B cell (primary cell): Measurements from ENCODE around the gene CEBPZOS. TPM values are rescaled to one million over a fixed set of nuclear protein-coding genes. Genes with fewer than 3 reads are reported as not detected.

ENCODE experiments used
- ATAC-seq: fragments of 200-7000 bp; cut with Tn5 transposase; one replicate; pipeline ENCODE4 v1.10.0; 2021; ENCODE audit warnings: low read depth, mild to moderate bottlenecking, moderate number of reproducible peaks, moderate library complexity
- CTCF ChIA-PET: fragments of 350-600 bp; sonication (Branson Sonifier 250); formaldehyde crosslinking; loops from one replicate; lab custom pipeline; 2021; ENCODE audit warnings: antibody characterized with exemption, inconsistent platforms; lab: Charles Lee
- POLR2A ChIA-PET: fragments of 350-600 bp; sonication (Branson Sonifier 250); formaldehyde crosslinking; loops from one replicate; lab custom pipeline; 2021; ENCODE audit warnings: antibody characterized with exemption; lab: Charles Lee
- DNase-seq: peaks from one replicate; pipeline ENCODE4 v3.0.0; 2013
- H2AFZ ChIP-seq: 2 replicates; pipeline ENCODE4 v1.6.1; 2012; ENCODE audit warnings: mild to moderate bottlenecking, low read depth, low read length; ENCODE audit not compliant: insufficient read depth, poor library complexity, severe bottlenecking
- H3K27ac ChIP-seq, 2 donors: 1 replicate in 1 of 2; 2 replicates in 1 of 2; pipeline ENCODE4 v1.5.1; 2012 to 2013; ENCODE audit warnings: low read length in 2 of 2, mild to moderate bottlenecking in 2 of 2, moderate library complexity in 1 of 2
- H3K27me3 ChIP-seq, 4 experiments: fragments of 200-600 bp in 1 of 4; sonication (generic) in 1 of 4; replicated peaks in 1 of 4; 1 replicate in 2 of 4; 2 replicates in 2 of 4; pipeline versions ENCODE4 v1.6.1 to v1.7.0; 2013 to 2016; ENCODE audit warnings: low read length in 3 of 4, mild to moderate bottlenecking in 2 of 4, mixed read lengths in 1 of 4, moderate library complexity in 1 of 4; ENCODE audit not compliant: insufficient read depth in 4 of 4, control insufficient read depth in 3 of 4; ENCODE audit errors: control extremely low read depth in 1 of 4
- H3K36me3 ChIP-seq, 2 experiments: replicated peaks in 1 of 2; 1 replicate in 1 of 2; 2 replicates in 1 of 2; pipeline versions ENCODE4 v1.6.1 to v1.7.1; 2013; ENCODE audit warnings: low read length in 1 of 2; ENCODE audit not compliant: insufficient read depth in 2 of 2, control insufficient read depth in 1 of 2; ENCODE audit errors: control extremely low read depth in 1 of 2, extremely low read depth in 1 of 2
- H3K4me1 ChIP-seq, 2 donors: fragments of 200-600 bp in 1 of 2; sonication (generic) in 1 of 2; 1 replicate in 1 of 2; 2 replicates in 1 of 2; pipeline versions ENCODE4 v1.5.1 to v1.6.1; 2013 to 2017; ENCODE audit warnings: low read length in 2 of 2; ENCODE audit not compliant: control insufficient read depth in 2 of 2, insufficient read depth in 2 of 2
- H3K4me2 ChIP-seq: replicated peaks from 2 replicates; pipeline ENCODE3; 2012; ENCODE audit warnings: mild to moderate bottlenecking, low read depth, low read length; ENCODE audit not compliant: poor library complexity, severe bottlenecking
- H3K4me3 ChIP-seq, 5 experiments: fragments of 200-600 bp in 1 of 5; sonication (generic) in 1 of 5; 1 replicate in 3 of 5; 2 replicates in 2 of 5; pipeline versions ENCODE4 v1.5.1 to v1.7.0; 2011 to 2016; ENCODE audit warnings: low read length in 4 of 5, mild to moderate bottlenecking in 4 of 5, low read depth in 2 of 5, control low read depth in 1 of 5, moderate library complexity in 1 of 5; ENCODE audit not compliant: insufficient read depth in 1 of 5; ENCODE audit errors: control extremely low read depth in 1 of 5, extremely low read depth in 1 of 5
- H3K79me2 ChIP-seq: fragments of 200-600 bp; sonication (generic); one replicate; pipeline ENCODE4 v1.6.0; 2016; ENCODE audit warnings: low read length; ENCODE audit not compliant: control insufficient read depth, insufficient read depth
- H3K9ac ChIP-seq: fragments of 200-600 bp; sonication (generic); 2 replicates; pipeline ENCODE4 v1.6.1; 2017; ENCODE audit warnings: mild to moderate bottlenecking, low read length, moderate library complexity
- H3K9me3 ChIP-seq, 3 donors: one replicate each; pipeline versions ENCODE4 v1.6.1 to v1.7.1; 2013; ENCODE audit warnings: low read length in 2 of 3; ENCODE audit not compliant: control insufficient read depth in 2 of 3, insufficient read depth in 1 of 3; ENCODE audit errors: control extremely low read depth in 1 of 3
- H4K20me1 ChIP-seq: 2 replicates; pipeline ENCODE4 v1.6.0; 2012; ENCODE audit warnings: mild to moderate bottlenecking, low read length; ENCODE audit not compliant: insufficient read depth, control insufficient read depth, poor library complexity, severe bottlenecking
- H3K27ac Mint-ChIP-seq: one replicate; pipeline ENCODE4 v1.8.0; 2021; ENCODE audit warnings: mixed read lengths
- H3K27me3 Mint-ChIP-seq: one replicate; pipeline ENCODE4 v1.8.0; 2021; ENCODE audit warnings: mixed read lengths
- H3K4me1 Mint-ChIP-seq: one replicate; pipeline ENCODE4 v1.8.0; 2021; ENCODE audit warnings: mixed read lengths
- H3K4me3 Mint-ChIP-seq: one replicate; pipeline ENCODE4 v1.8.0; 2021; ENCODE audit warnings: mixed read lengths
- H3K9me3 Mint-ChIP-seq: one replicate; pipeline ENCODE4 v1.8.0; 2022; ENCODE audit warnings: mixed read lengths; ENCODE audit not compliant: insufficient read depth
- EZH2 ChIP-seq: IDR thresholded peaks from 2 replicates; pipeline ENCODE4 v1.6.1; 2012; ENCODE audit warnings: borderline replicate concordance, low read depth, mild to moderate bottlenecking, moderate library complexity, low read length; ENCODE audit not compliant: insufficient read depth, poor library complexity, severe bottlenecking
- WGBS: methylation state at CpG from one replicate; pipeline ENCODE4 v1.1.5; 2013; ENCODE audit warnings: missing lambda C conversion rate; ENCODE audit not compliant: insufficient coverage; 5-methylcytosine and 5-hydroxymethylcytosine counted together
- intact Hi-C: fragments of 100-400 bp; cut with micrococcal nuclease; formaldehyde crosslinking; loops from one replicate; pipeline ENCODE4 v1.10.0; 2022
- polyA plus RNA-seq: library from polyadenylated mRNA; depleted of rRNA; stranded (reverse); fragments of >200 nt; gene quantifications from 2 replicates; pipeline ENCODE4 v1.2.3, GENCODE V29; 2012
- total RNA-seq, 2 donors: library from RNA; stranded (reverse); fragments of 120-200 nt in 1 of 2; gene quantifications; 1 replicate in 1 of 2; 2 replicates in 1 of 2; pipeline versions ENCODE4 v1.2.3 to v1.2.4, GENCODE V29; 2013 to 2022
- TF ChIP-seq, protein P1 (sequence below): fragments of 200-600 bp; IDR thresholded peaks from one replicate; pipeline ENCODE4 v1.8.0; 2022; ENCODE audit warnings: antibody characterized with exemption, mild to moderate bottlenecking

The CEBPZOS gene
- total and polyA plus RNA-seq, 2 donors (not counting 1 experiment from before 2014, with no cell fraction given): 17.6 to 36.7 TPM

DNA sequence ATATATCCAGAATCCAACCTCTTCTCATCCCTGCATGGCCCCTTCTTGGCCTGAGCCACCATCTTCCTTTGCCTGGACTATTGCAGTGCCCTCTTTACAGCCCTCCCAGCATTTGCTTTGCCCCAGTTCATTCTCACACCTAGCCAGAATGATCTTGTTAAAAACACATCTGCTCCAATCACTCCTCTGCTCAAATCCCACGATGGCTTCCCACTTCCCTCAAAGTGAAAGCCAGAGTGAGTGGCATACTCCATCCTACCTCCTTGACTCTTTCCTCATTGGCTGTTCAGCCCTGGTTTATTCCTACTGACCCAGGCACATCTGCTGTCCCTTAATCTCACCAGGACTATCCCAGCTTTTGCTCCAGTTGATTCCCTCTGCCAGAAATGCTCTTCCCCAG is 22.6 kb upstream of the CEBPZOS start:
- Histone ChIP-seq H3K36me3 (no peaks in the 10 kb centered on the region), H3K27me3 (no peaks in the 10 kb centered on the region), H3K9ac (no peak overlapping the region), H3K79me2 (no peaks in the 10 kb centered on the region), H4K20me1 (no peaks in the 10 kb centered on the region), H3K9me3 (no peaks in the 10 kb centered on the region), H3K4me3 (no peak overlapping the region), H2AFZ (no peak overlapping the region), H3K4me2 (no peak overlapping the region), H3K27ac (no peak overlapping the region), H3K4me1 (no peaks in the 10 kb centered on the region)
- 89% methylated on average over 1 of the region's 1 CpG for WGBS
- no peak overlapping the region for H3K4me3 Mint-ChIP-seq
- POLR2A ChIA-PET: no interaction called here
- CTCF ChIA-PET: interaction anchor here (0.7 kb wide), 1 partner anchor 758 kb away, joined by 5 read pairs; no protein-coding TSS in a partner anchor
- no peak overlapping the region for H3K27ac Mint-ChIP-seq
- peaks cover 9% of the 10 kb centered on the region for H3K27me3 Mint-ChIP-seq
- intact Hi-C loops: no loop called here
- TF ChIP-seq, protein P1, sequence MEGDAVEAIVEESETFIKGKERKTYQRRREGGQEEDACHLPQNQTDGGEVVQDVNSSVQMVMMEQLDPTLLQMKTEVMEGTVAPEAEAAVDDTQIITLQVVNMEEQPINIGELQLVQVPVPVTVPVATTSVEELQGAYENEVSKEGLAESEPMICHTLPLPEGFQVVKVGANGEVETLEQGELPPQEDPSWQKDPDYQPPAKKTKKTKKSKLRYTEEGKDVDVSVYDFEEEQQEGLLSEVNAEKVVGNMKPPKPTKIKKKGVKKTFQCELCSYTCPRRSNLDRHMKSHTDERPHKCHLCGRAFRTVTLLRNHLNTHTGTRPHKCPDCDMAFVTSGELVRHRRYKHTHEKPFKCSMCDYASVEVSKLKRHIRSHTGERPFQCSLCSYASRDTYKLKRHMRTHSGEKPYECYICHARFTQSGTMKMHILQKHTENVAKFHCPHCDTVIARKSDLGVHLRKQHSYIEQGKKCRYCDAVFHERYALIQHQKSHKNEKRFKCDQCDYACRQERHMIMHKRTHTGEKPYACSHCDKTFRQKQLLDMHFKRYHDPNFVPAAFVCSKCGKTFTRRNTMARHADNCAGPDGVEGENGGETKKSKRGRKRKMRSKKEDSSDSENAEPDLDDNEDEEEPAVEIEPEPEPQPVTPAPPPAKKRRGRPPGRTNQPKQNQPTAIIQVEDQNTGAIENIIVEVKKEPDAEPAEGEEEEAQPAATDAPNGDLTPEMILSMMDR: no peak
- H3K4me1 Mint-ChIP-seq: no peaks in the 10 kb centered on the region
- H3K9me3 Mint-ChIP-seq: no peaks in the 10 kb centered on the region
- ATAC-seq (no peak), DNase-seq (no peak)

DNA sequence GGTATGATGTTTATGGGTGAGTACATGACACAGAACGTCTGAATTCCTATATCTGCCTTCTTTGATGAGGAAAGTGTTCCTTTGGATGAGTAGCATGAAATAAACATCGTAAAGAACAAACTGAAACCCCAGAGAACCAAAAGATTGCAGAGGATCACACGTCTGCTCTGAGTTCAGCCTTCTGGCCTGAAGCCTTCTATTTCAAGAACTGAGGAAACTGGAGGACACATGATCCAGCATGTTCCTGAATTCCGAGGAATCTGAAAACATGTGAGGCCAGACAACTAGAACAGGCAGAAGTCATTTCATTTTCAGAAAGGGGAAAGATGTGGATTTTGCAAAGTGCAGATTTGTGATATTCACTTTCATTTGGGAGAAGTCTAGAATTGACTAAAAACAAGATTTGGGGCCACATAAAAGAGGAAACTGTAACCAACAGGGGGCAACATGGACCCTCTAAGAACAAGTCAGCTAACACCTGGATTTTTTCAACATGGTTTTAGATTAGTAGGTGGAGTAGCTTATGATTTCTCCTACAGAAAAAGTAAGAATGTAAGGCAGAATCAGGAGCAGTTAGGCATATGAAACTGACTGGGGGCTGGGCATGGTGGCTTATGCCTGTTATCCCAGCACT is 16.2 kb upstream of the CEBPZOS start:
- DNase-seq: no peak

More for the DNA sequence above, 16.2 kb upstream of the CEBPZOS start:
- H3K4me3 Mint-ChIP-seq: no peak overlapping the region
- CTCF ChIA-PET: interaction anchor here (2.7 kb wide), 1 partner anchor 11 kb away, joined by 14 read pairs; no protein-coding TSS in a partner anchor
- H2AFZ ChIP-seq: no peak overlapping the region
- no peak overlapping the region for H3K9ac ChIP-seq
- H3K27me3 Mint-ChIP-seq: peaks cover 16% of the 10 kb centered on the region
- no peaks in the 10 kb centered on the region for H3K9me3 ChIP-seq
- ATAC-seq: no peak
- no peak overlapping the region for H3K27ac Mint-ChIP-seq
- H3K27ac ChIP-seq: no peak overlapping the region
- H3K4me2 ChIP-seq: no peak overlapping the region
- intact Hi-C loops: no loop called here
- TF ChIP-seq, protein P1: no peak
- no peak for TF ChIP-seq EZH2
- H3K79me2 ChIP-seq: no peaks in the 10 kb centered on the region
- no peak overlapping the region for H3K4me3 ChIP-seq
- H3K27me3 ChIP-seq: no peaks in the 10 kb centered on the region
- H3K9me3 Mint-ChIP-seq: no peaks in the 10 kb centered on the region
- H3K4me1 Mint-ChIP-seq: no peaks in the 10 kb centered on the region
- H3K36me3 ChIP-seq: no peaks in the 10 kb centered on the region
- H3K4me1 ChIP-seq: no peaks in the 10 kb centered on the region
- 83% methylated on average over 4 of the region's 4 CpGs for WGBS
- POLR2A ChIA-PET: no interaction called here
- no peaks in the 10 kb centered on the region for H4K20me1 ChIP-seq
